ENCODE measurements around the gene SPDEF.
A peak's percentile ranks its signal among the peaks of the same experiment; 100 is the strongest.

The SPDEF gene

GRCh38 chr6:34514593-34515472, 41.3 kb downstream of the SPDEF start:
- no peak for TF ChIP-seq CTCF (IDR thresholded peaks at IDR 0.05; ENCODE audit: low read depth, low read length)
- peak; percentile 33 to 87 for DNase-seq (ENCODE audit: low read depth in 2 of 2)
- H3K4me3 ChIP-seq (replicated peaks in 1 of 2; ENCODE audit: low read depth in 2 of 2, low read length in 2 of 2): peak overlapping the region in 1 of 2 donors; percentile 15

DNA sequence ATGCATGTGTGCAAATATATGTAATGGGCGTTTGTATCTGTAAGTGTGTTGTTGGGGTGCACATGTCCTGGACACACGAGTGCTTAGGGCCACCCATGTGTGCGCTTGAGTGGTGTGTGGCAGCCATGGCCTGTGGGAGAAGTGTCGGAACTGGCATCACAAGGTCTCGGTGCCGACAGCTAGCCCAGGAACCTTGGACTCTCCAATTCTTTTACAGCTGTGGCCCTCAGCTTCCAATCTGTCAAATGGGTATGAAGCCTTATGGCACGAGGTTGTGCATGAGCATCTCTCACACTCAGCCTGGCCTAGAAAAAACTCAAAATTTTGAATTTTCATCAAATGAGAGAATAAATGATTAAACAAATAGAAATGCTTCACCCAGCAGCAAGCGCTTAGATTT, 42.0 kb downstream of the SPDEF start:
- no peak for TF ChIP-seq CTCF (IDR thresholded peaks at IDR 0.05; ENCODE audit: low read depth, low read length)
- no peak overlapping the region for H3K4me3 ChIP-seq (replicated peaks in 1 of 2; ENCODE audit: low read depth in 2 of 2, low read length in 2 of 2)
- no peak for DNase-seq (ENCODE audit: low read depth in 2 of 2)

GRCh38 chr6:34513646-34514045, 42.5 kb downstream of the SPDEF start:
- no peak overlapping the region for H3K4me3 ChIP-seq (replicated peaks in 1 of 2; ENCODE audit: low read depth in 2 of 2, low read length in 2 of 2)
- TF ChIP-seq CTCF (IDR thresholded peaks at IDR 0.05; ENCODE audit: low read depth, low read length): no peak
- no peak for DNase-seq (ENCODE audit: low read depth in 2 of 2)

GRCh38 chr6:34512738-34513115, 43.4 kb downstream of the SPDEF start:
- TF ChIP-seq CTCF (IDR thresholded peaks at IDR 0.05; ENCODE audit: low read depth, low read length): no peak
- no peak for DNase-seq (ENCODE audit: low read depth in 2 of 2)
- H3K4me3 ChIP-seq (replicated peaks in 1 of 2; ENCODE audit: low read depth in 2 of 2, low read length in 2 of 2): no peak overlapping the region

GRCh38 chr6:34511915-34512737, 44.0 kb downstream of the SPDEF start:
- no peak for DNase-seq (ENCODE audit: low read depth in 2 of 2)
- H3K4me3 ChIP-seq (replicated peaks in 1 of 2; ENCODE audit: low read depth in 2 of 2, low read length in 2 of 2): no peak overlapping the region
- no peak for TF ChIP-seq CTCF (IDR thresholded peaks at IDR 0.05; ENCODE audit: low read depth, low read length)

DNA sequence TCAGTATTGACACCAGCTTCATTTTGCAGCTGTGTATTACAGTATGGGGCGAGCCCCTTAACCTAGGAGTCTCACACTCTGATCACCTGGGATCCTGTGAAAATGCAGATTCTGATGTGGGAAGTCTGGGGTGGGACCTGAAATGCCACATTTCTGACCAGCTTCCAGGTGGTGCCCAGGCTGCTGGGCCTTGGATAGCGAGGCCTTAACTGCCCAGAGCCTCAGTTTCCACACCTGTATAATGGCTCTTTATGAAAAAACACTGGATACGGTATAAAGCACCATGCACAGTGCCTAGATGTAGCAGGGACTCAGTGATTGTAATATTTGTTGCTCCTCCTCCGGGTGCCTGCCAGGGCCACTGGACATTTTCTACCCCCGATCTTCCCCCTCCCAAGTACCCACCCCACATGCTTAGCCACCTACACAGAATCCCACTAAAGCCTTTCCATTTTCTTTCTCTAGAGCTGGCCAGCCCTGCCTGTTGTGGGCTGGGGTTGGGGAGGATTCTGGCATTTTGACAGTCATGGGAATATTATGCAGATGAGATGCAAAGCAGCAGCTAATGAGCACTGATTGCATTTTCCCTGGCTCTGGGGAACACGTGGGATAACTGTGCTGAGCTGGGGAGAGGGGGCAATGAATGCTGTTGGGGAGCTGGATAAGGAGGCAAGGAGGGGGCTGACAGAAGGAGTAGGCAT, 44.8 kb downstream of the SPDEF start:
- no peak overlapping the region for H3K4me3 ChIP-seq (replicated peaks in 1 of 2; ENCODE audit: low read depth in 2 of 2, low read length in 2 of 2)
- TF ChIP-seq CTCF (IDR thresholded peaks at IDR 0.05; ENCODE audit: low read depth, low read length): no peak
- DNase-seq (ENCODE audit: low read depth in 2 of 2): no peak

Measured in cardiac fibroblast (primary cell).